HepG2 (cell line): ENCODE data around the gene NME1. TPM values are rescaled to one million over a fixed set of nuclear protein-coding genes. Genes with fewer than 3 reads are reported as not detected.
A peak's percentile ranks its signal among the peaks of the same experiment; 100 is the strongest.

Experiments used
- ATF7-NPFF ChIP-seq: sonication (generic); formaldehyde crosslinking; IDR thresholded peaks from 2 replicates; pipeline ENCODE4 v1.8.1; 2023; ENCODE audit warnings: mild to moderate bottlenecking, low read depth, missing genetic modification reagents, moderate library complexity
- ATRX ChIP-seq: sonication (generic); formaldehyde crosslinking; IDR thresholded peaks from 2 replicates; pipeline ENCODE4 v1.4.0; 2020; ENCODE audit warnings: missing genetic modification reagents, borderline replicate concordance
- CBX1 ChIP-seq: IDR thresholded peaks from one replicate; pipeline ENCODE4 v1.6.1; 2016; ENCODE audit warnings: antibody characterized with exemption, low read depth
- CCDC6 ChIP-seq: sonication (generic); formaldehyde crosslinking; IDR thresholded peaks from 2 replicates; pipeline ENCODE4 v1.8.1; 2022; ENCODE audit warnings: mild to moderate bottlenecking, missing genetic modification reagents, moderate library complexity
- FLYWCH1 ChIP-seq: sonication (generic); formaldehyde crosslinking; IDR thresholded peaks from 2 replicates; pipeline ENCODE4 v1.8.1; 2023; ENCODE audit warnings: mild to moderate bottlenecking, missing genetic modification reagents
- FOXO1 ChIP-seq: sonication (generic); formaldehyde crosslinking; IDR thresholded peaks from 2 replicates; pipeline ENCODE4 v1.4.0; 2020; ENCODE audit warnings: missing genetic modification reagents
- GATAD2A ChIP-seq: IDR thresholded peaks from 2 replicates; pipeline ENCODE4 v1.6.1; 2016
- GLMP ChIP-seq: sonication (generic); formaldehyde crosslinking; IDR thresholded peaks from 2 replicates; pipeline ENCODE4 v1.9.0; 2021; ENCODE audit warnings: missing genetic modification reagents, mild to moderate bottlenecking, borderline replicate concordance
- HIC2 ChIP-seq: sonication (generic); formaldehyde crosslinking; IDR thresholded peaks from 2 replicates; pipeline ENCODE4 v1.9.0; 2022; ENCODE audit warnings: low read depth, missing genetic modification reagents
- KAT2B ChIP-seq: fragments of 150-350 bp; IDR thresholded peaks from 2 replicates; pipeline ENCODE4 v1.6.1; 2014; ENCODE audit warnings: low read depth, low read length, borderline replicate concordance
- PHF5A ChIP-seq: IDR thresholded peaks from one replicate; pipeline ENCODE4 v1.6.1; 2018; ENCODE audit warnings: low read depth, missing genetic modification reagents; ENCODE audit not compliant: unreplicated experiment
- POLR2A ChIP-seq, 2 experiments: IDR thresholded peaks; 2 replicates each; pipeline ENCODE4 v1.6.1; 2011; ENCODE audit warnings: low read depth in 2 of 2, low read length in 2 of 2, mild to moderate bottlenecking in 1 of 2, moderate library complexity in 1 of 2; ENCODE audit not compliant: insufficient read depth in 1 of 2
- RELA ChIP-seq: sonication (generic); formaldehyde crosslinking; IDR thresholded peaks from 2 replicates; pipeline ENCODE4 v1.4.0; 2020; ENCODE audit warnings: missing genetic modification reagents
- SRSF4 ChIP-seq: fragments of 200-400 bp; formaldehyde crosslinking; IDR thresholded peaks from one replicate; pipeline ENCODE4 v1.6.1; 2018; ENCODE audit warnings: mild to moderate bottlenecking, low read depth, low read length, moderate library complexity; ENCODE audit not compliant: poor library complexity, severe bottlenecking
- XBP1 ChIP-seq: sonication (generic); formaldehyde crosslinking; IDR thresholded peaks from 2 replicates; pipeline ENCODE4 v1.5.0; 2020; ENCODE audit warnings: missing genetic modification reagents
- ZC3H13 ChIP-seq: sonication (generic); formaldehyde crosslinking; IDR thresholded peaks from 2 replicates; pipeline ENCODE4 v1.8.1; 2023; ENCODE audit warnings: mild to moderate bottlenecking, missing genetic modification reagents, moderate library complexity
- ZFP36 ChIP-seq: fragments of 150-350 bp; IDR thresholded peaks from 2 replicates; pipeline ENCODE4 v1.6.1; 2018; ENCODE audit warnings: borderline replicate concordance, low read length, low read depth; ENCODE audit not compliant: partially characterized antibody
- ZFP37 ChIP-seq: sonication (generic); formaldehyde crosslinking; IDR thresholded peaks from 2 replicates; pipeline ENCODE4 v1.4.0; 2020; ENCODE audit warnings: missing genetic modification reagents, borderline replicate concordance
- ZNF225 ChIP-seq: sonication (generic); formaldehyde crosslinking; IDR thresholded peaks from 2 replicates; pipeline ENCODE4 v1.4.0; 2020; ENCODE audit warnings: mild to moderate bottlenecking, missing genetic modification reagents
- ZNF430 ChIP-seq: sonication (generic); formaldehyde crosslinking; IDR thresholded peaks from 2 replicates; pipeline ENCODE4 v1.9.0; 2021; ENCODE audit warnings: mild to moderate bottlenecking, missing genetic modification reagents
- ZNF441 ChIP-seq: sonication (generic); formaldehyde crosslinking; IDR thresholded peaks from 2 replicates; pipeline ENCODE4 v1.7.0; 2021; ENCODE audit warnings: missing genetic modification reagents, borderline replicate concordance
- ZNF780A ChIP-seq: sonication (generic); formaldehyde crosslinking; IDR thresholded peaks from 2 replicates; pipeline ENCODE4 v1.8.0; 2022; ENCODE audit warnings: mild to moderate bottlenecking, missing genetic modification reagents, moderate library complexity
- ZZZ3 ChIP-seq: sonication (generic); formaldehyde crosslinking; IDR thresholded peaks from 2 replicates; pipeline ENCODE4 v1.4.0; 2020; ENCODE audit warnings: missing genetic modification reagents, mild to moderate bottlenecking, borderline replicate concordance
- polyA plus RNA-seq, 8 experiments: library from polyadenylated mRNA; depleted of rRNA in 3 of 8; stranded (reverse) in 7 of 8; unstranded in 1 of 8; fragments of >200 nt; fragmentation: Illumina TruSeq in 4 of 8; extraction: Trizol in 4 of 8; gene quantifications; 2 replicates each; pipeline versions ENCODE4 v1.2.1 to v1.2.3, GENCODE V29; 2011 to 2016; ENCODE audit warnings: low read depth in 4 of 8, missing spikeins in 1 of 8, mixed read lengths in 1 of 8; ENCODE audit not compliant: insufficient read depth in 1 of 8
- total RNA-seq, 5 experiments: library from RNA; depleted of rRNA; stranded (reverse); fragments of >200 nt; fragmentation: Illumina TruSeq; extraction: Trizol; gene quantifications; 2 replicates each; pipeline ENCODE4 v1.2.3, GENCODE V29; 2016; ENCODE audit warnings: low read depth in 1 of 5
- TF ChIP-seq, protein P1 (sequence below): IDR thresholded peaks from 2 replicates; pipeline ENCODE4 v1.4.0; 2020; ENCODE audit warnings: mild to moderate bottlenecking, missing genetic modification reagents

NME1 gene
- total and polyA plus RNA-seq, 2 of the 13 experiments (the other 11 are each of a cell fraction or from before 2014, with no cell fraction given) = 295 to 516 TPM

DNA sequence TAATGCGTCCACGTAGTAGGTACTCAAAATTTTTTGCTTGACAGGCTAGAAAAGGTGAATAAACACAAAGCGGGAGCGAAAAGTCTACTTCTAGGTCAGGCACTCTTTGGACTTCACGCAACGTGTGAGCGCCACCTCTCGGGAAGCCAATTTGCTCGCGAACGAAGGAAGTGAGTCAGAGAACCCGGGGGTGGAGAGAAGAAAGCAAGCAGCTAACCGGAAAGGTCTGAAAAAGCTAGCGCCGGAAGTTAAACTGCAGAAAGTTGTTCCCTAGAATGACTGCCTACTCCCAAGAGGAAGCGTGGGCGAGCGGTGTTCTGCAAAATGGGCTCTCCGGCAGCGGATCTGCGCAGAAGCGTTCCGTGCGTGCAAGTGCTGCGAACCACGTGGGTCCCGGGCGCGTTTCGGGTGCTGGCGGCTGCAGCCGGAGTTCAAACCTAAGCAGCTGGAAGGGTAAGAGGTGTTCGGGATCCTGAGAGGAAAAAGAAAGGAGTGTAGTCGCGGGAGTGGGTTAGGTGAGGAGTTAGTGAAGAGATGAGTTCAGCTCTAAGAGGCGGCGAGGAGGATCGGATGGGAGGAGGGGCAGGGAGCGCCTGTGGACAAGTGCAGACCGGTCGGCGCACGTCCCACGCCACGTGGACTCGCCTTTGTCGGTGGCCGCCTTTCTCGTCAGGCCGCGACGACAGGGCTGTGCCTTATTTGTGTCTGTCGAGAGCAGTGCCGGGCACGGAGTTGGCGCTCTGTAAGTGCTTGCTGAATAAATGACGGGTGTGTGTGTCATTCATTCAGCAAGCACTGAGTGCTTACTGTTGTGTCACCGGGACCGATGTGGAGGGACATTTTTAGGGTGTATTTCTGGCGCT is at the start of gene NME1 (continued):
- TF ChIP-seq SRSF4 = no peak
- peak; percentile 98 for TF ChIP-seq ZFP37 (CRISPR knock-in tag)
- peak; percentile 91; the same call in 1 of the 2 replicates for TF ChIP-seq ZNF430 (CRISPR knock-in tag)
- no peak; the same call in 1 of the 2 replicates for TF ChIP-seq GLMP
- TF ChIP-seq POLR2A (IDR thresholded peaks at IDR 0.05; ENCODE audit: insufficient read depth in 1 of 2, low read depth in 2 of 2, low read length in 2 of 2) = peak; percentile 70 to 92
- TF ChIP-seq ZFP36 = peak; percentile 55
- TF ChIP-seq KAT2B = no peak
- TF ChIP-seq ATF7-NPFF = peak; percentile 99
- peak; percentile 93 for TF ChIP-seq FOXO1 (CRISPR knock-in tag)
- peak; percentile 94; the same call in 1 of the 2 replicates for TF ChIP-seq FLYWCH1
- peak; percentile 98 for TF ChIP-seq CCDC6 (CRISPR knock-in tag)
- 0 out of 2 replicates have a peak, but pooled peaks have one; percentile 80 for TF ChIP-seq ZNF780A (CRISPR knock-in tag)
- TF ChIP-seq CBX1 = peak; percentile 96
- TF ChIP-seq PHF5A (CRISPR knock-in tag) = peak; percentile 100
- peak; percentile 87; the same call in 1 of the 2 replicates for TF ChIP-seq XBP1 (CRISPR knock-in tag)
- peak; percentile 99 for TF ChIP-seq ZNF225 (CRISPR knock-in tag)
- TF ChIP-seq ZC3H13 (CRISPR knock-in tag) = peak; percentile 89
- TF ChIP-seq GATAD2A = peak; percentile 96
- TF ChIP-seq ZZZ3 (CRISPR knock-in tag) = peak; percentile 99; the same call in 1 of the 2 replicates
- 0 out of 2 replicates have a peak, but pooled peaks have one; percentile 68 for TF ChIP-seq ATRX (CRISPR knock-in tag)
- TF ChIP-seq ZNF441 (CRISPR knock-in tag) = peak; percentile 91; the same call in 1 of the 2 replicates
- TF ChIP-seq, protein P1, sequence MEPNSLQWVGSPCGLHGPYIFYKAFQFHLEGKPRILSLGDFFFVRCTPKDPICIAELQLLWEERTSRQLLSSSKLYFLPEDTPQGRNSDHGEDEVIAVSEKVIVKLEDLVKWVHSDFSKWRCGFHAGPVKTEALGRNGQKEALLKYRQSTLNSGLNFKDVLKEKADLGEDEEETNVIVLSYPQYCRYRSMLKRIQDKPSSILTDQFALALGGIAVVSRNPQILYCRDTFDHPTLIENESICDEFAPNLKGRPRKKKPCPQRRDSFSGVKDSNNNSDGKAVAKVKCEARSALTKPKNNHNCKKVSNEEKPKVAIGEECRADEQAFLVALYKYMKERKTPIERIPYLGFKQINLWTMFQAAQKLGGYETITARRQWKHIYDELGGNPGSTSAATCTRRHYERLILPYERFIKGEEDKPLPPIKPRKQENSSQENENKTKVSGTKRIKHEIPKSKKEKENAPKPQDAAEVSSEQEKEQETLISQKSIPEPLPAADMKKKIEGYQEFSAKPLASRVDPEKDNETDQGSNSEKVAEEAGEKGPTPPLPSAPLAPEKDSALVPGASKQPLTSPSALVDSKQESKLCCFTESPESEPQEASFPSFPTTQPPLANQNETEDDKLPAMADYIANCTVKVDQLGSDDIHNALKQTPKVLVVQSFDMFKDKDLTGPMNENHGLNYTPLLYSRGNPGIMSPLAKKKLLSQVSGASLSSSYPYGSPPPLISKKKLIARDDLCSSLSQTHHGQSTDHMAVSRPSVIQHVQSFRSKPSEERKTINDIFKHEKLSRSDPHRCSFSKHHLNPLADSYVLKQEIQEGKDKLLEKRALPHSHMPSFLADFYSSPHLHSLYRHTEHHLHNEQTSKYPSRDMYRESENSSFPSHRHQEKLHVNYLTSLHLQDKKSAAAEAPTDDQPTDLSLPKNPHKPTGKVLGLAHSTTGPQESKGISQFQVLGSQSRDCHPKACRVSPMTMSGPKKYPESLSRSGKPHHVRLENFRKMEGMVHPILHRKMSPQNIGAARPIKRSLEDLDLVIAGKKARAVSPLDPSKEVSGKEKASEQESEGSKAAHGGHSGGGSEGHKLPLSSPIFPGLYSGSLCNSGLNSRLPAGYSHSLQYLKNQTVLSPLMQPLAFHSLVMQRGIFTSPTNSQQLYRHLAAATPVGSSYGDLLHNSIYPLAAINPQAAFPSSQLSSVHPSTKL (CRISPR knock-in tag) = peak; percentile 90
- peak; percentile 78 for TF ChIP-seq HIC2 (CRISPR knock-in tag)
- peak; percentile 90 for TF ChIP-seq RELA (CRISPR knock-in tag)
